Measurements from ENCODE around the gene EXD2. TPM values are rescaled to one million over a fixed set of nuclear protein-coding genes. Genes with fewer than 3 reads are reported as not detected.

Gene EXD2
- total RNA-seq, 3 donors from 2014 or later = 20.9 to 28.6 (median 27.2) TPM

DNA sequence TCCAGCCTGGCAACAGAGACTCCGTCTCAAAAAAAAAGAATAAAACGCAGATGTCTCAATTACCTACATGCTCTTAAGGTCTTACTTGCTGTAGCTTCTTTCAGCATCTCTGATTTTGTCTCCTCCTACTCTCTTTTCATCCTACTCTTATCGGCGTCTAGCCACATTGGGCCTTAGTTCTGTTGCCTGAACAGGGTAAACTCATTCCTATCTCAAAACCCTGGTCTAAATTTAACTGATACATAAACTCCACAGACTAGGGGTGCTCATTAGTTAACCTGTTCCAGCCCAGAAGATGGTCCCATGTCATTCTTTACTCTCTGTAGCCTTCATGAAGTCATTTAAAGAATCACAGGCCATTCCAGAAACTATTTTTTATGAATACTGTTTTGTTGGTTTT is 33.6 kb downstream of the EXD2 start:
- TF ChIP-seq, protein P1, sequence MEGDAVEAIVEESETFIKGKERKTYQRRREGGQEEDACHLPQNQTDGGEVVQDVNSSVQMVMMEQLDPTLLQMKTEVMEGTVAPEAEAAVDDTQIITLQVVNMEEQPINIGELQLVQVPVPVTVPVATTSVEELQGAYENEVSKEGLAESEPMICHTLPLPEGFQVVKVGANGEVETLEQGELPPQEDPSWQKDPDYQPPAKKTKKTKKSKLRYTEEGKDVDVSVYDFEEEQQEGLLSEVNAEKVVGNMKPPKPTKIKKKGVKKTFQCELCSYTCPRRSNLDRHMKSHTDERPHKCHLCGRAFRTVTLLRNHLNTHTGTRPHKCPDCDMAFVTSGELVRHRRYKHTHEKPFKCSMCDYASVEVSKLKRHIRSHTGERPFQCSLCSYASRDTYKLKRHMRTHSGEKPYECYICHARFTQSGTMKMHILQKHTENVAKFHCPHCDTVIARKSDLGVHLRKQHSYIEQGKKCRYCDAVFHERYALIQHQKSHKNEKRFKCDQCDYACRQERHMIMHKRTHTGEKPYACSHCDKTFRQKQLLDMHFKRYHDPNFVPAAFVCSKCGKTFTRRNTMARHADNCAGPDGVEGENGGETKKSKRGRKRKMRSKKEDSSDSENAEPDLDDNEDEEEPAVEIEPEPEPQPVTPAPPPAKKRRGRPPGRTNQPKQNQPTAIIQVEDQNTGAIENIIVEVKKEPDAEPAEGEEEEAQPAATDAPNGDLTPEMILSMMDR (IDR thresholded peaks at IDR 0.05) = no peak
- Histone ChIP-seq H3K4me3 (no peak overlapping the region), H3K9me3 (no peaks in the 10 kb centered on the region), H3K4me1 (ENCODE audit: low read depth) (no peaks in the 10 kb centered on the region), H3K36me3 (ENCODE audit: low read depth) (no peaks in the 10 kb centered on the region)
- no peak for ATAC-seq
- intact Hi-C loops (cut with DNase I, micrococcal nuclease) = no loop called here
- no peak for DNase-seq

DNA sequence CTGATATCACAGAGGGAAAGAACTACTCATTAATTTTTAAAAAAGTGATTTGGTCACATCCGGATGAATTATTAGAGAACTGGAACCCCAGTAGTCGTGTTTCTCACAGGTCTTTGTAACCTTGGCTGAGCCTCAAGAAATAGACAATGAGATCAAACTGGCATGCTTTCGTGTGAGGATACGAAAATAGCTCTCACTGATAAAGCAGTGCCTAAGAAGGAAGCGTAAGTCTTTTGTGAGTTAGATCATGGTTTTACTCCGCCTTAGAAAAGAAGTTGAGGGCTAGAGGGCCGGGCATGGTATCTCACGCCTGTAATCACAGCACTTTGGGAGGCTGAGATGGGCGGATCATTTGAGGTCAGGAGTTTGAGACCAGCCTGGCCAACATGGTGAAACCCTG is 34.9 kb downstream of the EXD2 start:
- intact Hi-C loops (cut with DNase I, micrococcal nuclease) = no loop called here
- TF ChIP-seq, protein P1 (IDR thresholded peaks at IDR 0.05) = no peak
- ATAC-seq (no peak), DNase-seq (no peak)
- H3K4me1 ChIP-seq (ENCODE audit: low read depth) = no peaks in the 10 kb centered on the region
- H3K9me3 ChIP-seq = no peaks in the 10 kb centered on the region
- no peak overlapping the region for H3K4me3 ChIP-seq
- H3K36me3 ChIP-seq (ENCODE audit: low read depth) = no peaks in the 10 kb centered on the region

DNA sequence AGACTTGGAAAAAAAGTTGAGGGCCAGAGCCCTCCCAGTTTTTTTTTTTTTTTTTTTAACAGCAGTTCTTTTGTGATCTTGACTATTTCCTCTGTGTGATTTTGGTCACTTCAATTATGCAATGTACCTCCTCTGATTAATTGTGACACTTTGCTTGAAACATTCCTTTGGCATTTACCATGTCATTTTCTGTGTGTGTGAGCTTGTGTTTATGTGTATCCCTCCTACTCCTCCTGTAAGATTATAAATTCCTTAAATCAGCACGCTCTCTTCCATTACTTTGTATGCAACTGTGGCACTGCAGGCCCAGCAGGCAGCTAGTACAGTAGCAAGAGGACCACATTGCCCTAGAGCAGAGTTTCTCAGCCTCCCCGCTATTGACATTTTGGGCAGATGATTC is 35.4 kb downstream of the EXD2 start:
- ATAC-seq (no peak), DNase-seq (no peak)
- intact Hi-C loops (cut with DNase I, micrococcal nuclease) = no loop called here
- Histone ChIP-seq H3K4me1 (ENCODE audit: low read depth) (no peaks in the 10 kb centered on the region), H3K36me3 (ENCODE audit: low read depth) (no peaks in the 10 kb centered on the region), H3K9me3 (no peaks in the 10 kb centered on the region), H3K4me3 (no peak overlapping the region)
- TF ChIP-seq, protein P1 (IDR thresholded peaks at IDR 0.05) = no peak

DNA sequence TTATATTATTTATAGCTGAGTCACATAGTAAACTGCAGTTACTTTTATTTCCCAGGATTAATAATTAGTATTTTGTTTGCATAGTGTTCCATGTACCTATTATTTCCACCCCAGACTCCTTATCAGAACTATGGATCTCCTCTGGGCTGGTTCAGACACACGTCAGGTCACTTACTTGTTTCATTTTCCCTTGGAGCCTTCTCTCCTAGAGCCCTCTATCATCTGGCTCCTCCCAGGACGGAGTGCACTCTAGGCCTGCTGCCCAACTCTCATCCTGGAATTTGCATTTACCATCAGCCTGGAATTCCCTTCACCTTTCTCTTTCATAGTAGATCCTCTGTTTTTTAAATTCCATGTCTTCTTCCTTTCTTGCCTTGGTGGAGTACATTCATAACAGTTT is 40.2 kb downstream of the EXD2 start:
- DNase-seq = no peak
- Histone ChIP-seq H3K36me3 (ENCODE audit: low read depth) (peaks cover 7% of the 10 kb centered on the region), H3K4me1 (ENCODE audit: low read depth) (no peaks in the 10 kb centered on the region), H3K9me3 (no peaks in the 10 kb centered on the region), H3K4me3 (no peak overlapping the region)
- intact Hi-C loops (cut with DNase I, micrococcal nuclease) = no loop called here
- ATAC-seq = no peak
- TF ChIP-seq, protein P1 (IDR thresholded peaks at IDR 0.05) = no peak

DNA sequence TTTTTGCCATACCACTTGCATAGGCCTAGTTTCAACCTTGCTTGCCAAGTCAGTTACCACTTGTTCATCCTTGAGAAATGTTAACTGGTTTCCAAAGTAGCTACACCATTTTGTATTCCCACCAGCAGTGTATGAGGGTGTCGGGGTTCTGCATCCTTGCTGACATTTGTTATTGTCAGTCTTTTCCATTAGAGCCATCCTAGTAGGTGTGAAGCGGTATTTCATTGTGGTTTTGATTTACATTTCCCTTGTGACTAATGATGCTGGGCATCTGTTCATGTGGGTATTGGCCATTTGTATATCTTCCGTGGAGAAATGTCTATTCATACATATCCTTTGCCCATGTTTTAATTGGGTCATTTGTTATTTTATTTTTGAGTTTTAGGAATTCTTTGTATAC is 41.1 kb downstream of the EXD2 start:
- intact Hi-C loops (cut with DNase I, micrococcal nuclease) = no loop called here
- Histone ChIP-seq H3K4me1 (ENCODE audit: low read depth) (no peaks in the 10 kb centered on the region), H3K9me3 (no peaks in the 10 kb centered on the region), H3K36me3 (ENCODE audit: low read depth) (peaks cover 10% of the 10 kb centered on the region), H3K4me3 (no peak overlapping the region)
- ATAC-seq (no peak), DNase-seq (no peak)
- TF ChIP-seq, protein P1 (IDR thresholded peaks at IDR 0.05) = no peak

DNA sequence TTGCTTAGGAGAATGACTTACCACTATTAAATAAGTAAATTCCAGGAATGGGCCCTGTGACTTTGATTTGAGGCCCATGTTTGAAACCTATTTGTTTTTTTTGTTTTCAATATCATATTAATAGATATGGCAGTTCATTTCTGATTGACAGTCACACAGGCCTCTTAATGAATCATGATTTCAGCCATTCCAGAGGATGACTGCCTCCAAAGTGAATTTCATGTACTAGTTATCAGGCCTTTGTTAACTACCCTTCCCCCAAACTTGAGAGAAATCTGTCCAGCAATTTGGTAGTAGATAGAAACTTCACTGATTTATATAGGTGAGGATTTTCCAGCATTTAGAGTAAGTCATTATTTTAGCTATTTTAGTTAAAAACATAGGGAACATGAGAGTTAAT is 42.8 kb downstream of the EXD2 start:
- no peak for DNase-seq
- Histone ChIP-seq H3K36me3 (ENCODE audit: low read depth) (peaks cover 14% of the 10 kb centered on the region), H3K4me1 (ENCODE audit: low read depth) (no peaks in the 10 kb centered on the region), H3K4me3 (no peak overlapping the region), H3K9me3 (no peaks in the 10 kb centered on the region)
- no peak for ATAC-seq
- TF ChIP-seq, protein P1 (IDR thresholded peaks at IDR 0.05) = no peak
- intact Hi-C loops (cut with DNase I, micrococcal nuclease) = no loop called here

Measured in mucosa of descending colon (tissue), 3 donors.